GM23338 (cell line): ENCODE measurements around the gene SLC9A9.
A peak's percentile ranks its signal among the peaks of the same experiment; 100 is the strongest.

Source experiments
- EZH2 ChIP-seq: fragments of 200-600 bp; sonication (generic); IDR thresholded peaks from one replicate; pipeline ENCODE4 v1.8.0; 2017; ENCODE audit warnings: antibody characterized with exemption, mild to moderate bottlenecking, low read depth; ENCODE audit not compliant: unreplicated experiment
- EZH2phosphoT487 ChIP-seq: fragments of 200-600 bp; sonication (generic); IDR thresholded peaks from one replicate; pipeline ENCODE4 v1.8.1; 2018; ENCODE audit warnings: antibody characterized with exemption; ENCODE audit not compliant: unreplicated experiment
- JUNB ChIP-seq: IDR thresholded peaks from one replicate; pipeline ENCODE4 v1.6.1; 2016; ENCODE audit warnings: antibody characterized with exemption; ENCODE audit not compliant: unreplicated experiment
- POLR2AphosphoS5 ChIP-seq: IDR thresholded peaks from 2 replicates; pipeline ENCODE4 v1.6.1; 2016; ENCODE audit warnings: antibody characterized with exemption, low read depth
- REST ChIP-seq: IDR thresholded peaks from one replicate; pipeline ENCODE4 v1.6.1; 2018; ENCODE audit warnings: antibody characterized with exemption; ENCODE audit not compliant: unreplicated experiment
- ZNF331 ChIP-seq: fragments of 250-450 bp; sonication (Bioruptor Pico); IDR thresholded peaks from 2 replicates; pipeline ENCODE4 v1.5.0; 2020; ENCODE audit warnings: low read depth, mild to moderate bottlenecking, moderate library complexity
- TF ChIP-seq, protein P1 (sequence below), 2 experiments: fragments of 200-600 bp in 1 of 2; sonication (generic) in 1 of 2; conservative IDR thresholded peaks; 2 replicates each; pipeline versions ENCODE4 v1.5.1 to v1.6.1; 2016 to 2017; ENCODE audit warnings: antibody characterized with exemption in 2 of 2, low read depth in 2 of 2, mild to moderate bottlenecking in 2 of 2, moderate library complexity in 1 of 2

- TF ChIP-seq JUNB: no peak
- no peak for TF ChIP-seq REST
- TF ChIP-seq, protein P1, sequence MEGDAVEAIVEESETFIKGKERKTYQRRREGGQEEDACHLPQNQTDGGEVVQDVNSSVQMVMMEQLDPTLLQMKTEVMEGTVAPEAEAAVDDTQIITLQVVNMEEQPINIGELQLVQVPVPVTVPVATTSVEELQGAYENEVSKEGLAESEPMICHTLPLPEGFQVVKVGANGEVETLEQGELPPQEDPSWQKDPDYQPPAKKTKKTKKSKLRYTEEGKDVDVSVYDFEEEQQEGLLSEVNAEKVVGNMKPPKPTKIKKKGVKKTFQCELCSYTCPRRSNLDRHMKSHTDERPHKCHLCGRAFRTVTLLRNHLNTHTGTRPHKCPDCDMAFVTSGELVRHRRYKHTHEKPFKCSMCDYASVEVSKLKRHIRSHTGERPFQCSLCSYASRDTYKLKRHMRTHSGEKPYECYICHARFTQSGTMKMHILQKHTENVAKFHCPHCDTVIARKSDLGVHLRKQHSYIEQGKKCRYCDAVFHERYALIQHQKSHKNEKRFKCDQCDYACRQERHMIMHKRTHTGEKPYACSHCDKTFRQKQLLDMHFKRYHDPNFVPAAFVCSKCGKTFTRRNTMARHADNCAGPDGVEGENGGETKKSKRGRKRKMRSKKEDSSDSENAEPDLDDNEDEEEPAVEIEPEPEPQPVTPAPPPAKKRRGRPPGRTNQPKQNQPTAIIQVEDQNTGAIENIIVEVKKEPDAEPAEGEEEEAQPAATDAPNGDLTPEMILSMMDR (conservative IDR thresholded peaks at IDR 0.05; ENCODE audit: low read depth in 2 of 2): 0 out of 4 replicates have a peak, but pooled peaks of 1 of the 2 experiments have one; percentile 9
- TF ChIP-seq EZH2: no peak
- no peak for TF ChIP-seq POLR2AphosphoS5
- no peak for TF ChIP-seq ZNF331 (CRISPR knock-in tag)
- TF ChIP-seq EZH2phosphoT487: no peak
Measured at GRCh38 chr3:143597774-143598652, 250.3 kb downstream of the SLC9A9 start.
